Uterus (tissue), 2 donors: Measurements from ENCODE around the gene RNF167.

Experiments
- POLR2A ChIP-seq, 2 donors: fragments of 450-650 bp; IDR thresholded peaks; one replicate each; pipeline ENCODE4 v1.6.1; 2016; ENCODE audit warnings: antibody characterized with exemption in 2 of 2, mild to moderate bottlenecking in 1 of 2, moderate library complexity in 1 of 2
- TF ChIP-seq, protein P1 (sequence below), 4 experiments: fragments of 200-600 bp in 2 of 4; fragments of 450-650 bp in 2 of 4; sonication (generic) in 2 of 4; IDR thresholded peaks; one replicate each; pipeline ENCODE4 v1.5.1; 2016 to 2019; ENCODE audit warnings: antibody characterized with exemption in 4 of 4, mild to moderate bottlenecking in 2 of 4, moderate library complexity in 1 of 4

DNA sequence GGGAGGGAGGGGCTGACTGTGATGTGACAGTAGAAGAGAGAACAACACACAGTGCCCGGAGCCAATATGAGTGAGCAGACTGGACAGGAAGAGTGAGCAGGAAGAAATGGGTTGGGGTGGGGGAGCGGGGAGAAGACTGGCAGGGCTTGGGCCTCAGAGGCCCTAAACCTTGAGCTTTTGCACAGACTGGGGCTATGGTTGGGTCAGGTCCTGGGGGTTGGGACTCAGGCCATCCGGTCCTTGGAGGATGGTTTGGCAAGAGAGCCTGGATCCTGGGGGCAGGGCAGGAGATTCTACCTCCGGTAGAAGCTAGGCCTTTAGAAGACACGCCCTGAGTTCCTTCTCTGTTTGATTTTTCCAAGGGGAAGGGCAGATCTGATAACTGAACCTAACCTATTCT is 46.3 kb downstream of the RNF167 start:
- TF ChIP-seq, protein P1, sequence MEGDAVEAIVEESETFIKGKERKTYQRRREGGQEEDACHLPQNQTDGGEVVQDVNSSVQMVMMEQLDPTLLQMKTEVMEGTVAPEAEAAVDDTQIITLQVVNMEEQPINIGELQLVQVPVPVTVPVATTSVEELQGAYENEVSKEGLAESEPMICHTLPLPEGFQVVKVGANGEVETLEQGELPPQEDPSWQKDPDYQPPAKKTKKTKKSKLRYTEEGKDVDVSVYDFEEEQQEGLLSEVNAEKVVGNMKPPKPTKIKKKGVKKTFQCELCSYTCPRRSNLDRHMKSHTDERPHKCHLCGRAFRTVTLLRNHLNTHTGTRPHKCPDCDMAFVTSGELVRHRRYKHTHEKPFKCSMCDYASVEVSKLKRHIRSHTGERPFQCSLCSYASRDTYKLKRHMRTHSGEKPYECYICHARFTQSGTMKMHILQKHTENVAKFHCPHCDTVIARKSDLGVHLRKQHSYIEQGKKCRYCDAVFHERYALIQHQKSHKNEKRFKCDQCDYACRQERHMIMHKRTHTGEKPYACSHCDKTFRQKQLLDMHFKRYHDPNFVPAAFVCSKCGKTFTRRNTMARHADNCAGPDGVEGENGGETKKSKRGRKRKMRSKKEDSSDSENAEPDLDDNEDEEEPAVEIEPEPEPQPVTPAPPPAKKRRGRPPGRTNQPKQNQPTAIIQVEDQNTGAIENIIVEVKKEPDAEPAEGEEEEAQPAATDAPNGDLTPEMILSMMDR (IDR thresholded peaks at IDR 0.05), result no peak
- TF ChIP-seq POLR2A (IDR thresholded peaks at IDR 0.05), result peak in 1 of 2 donors; percentile 31
